ENCODE results near the gene GASK1A.
"Not testable (repeated sequence)": the region's sequence is repeated elsewhere in the genome, so short reads cannot be mapped to it uniquely, and the experiment has no call there.

The GASK1A gene

GRCh38 chr3:42979044-42979972 is at the start of gene GASK1A:
GASK1A (plus strand) TSS chr3:42979311; CDS start chr3:42979643, 332 bp downstream.
- DNase-seq (ENCODE audit: low spot score): no peak

GRCh38 chr3:42934111-42934510 is 45.0 kb upstream of the GASK1A start:
- no peak for DNase-seq (ENCODE audit: low spot score)

- no peak for DNase-seq (ENCODE audit: low spot score)
Measured at GRCh38 chr3:42934910-42935309, 44.2 kb upstream of the GASK1A start.

GRCh38 chr3:42935472-42935871 is 43.6 kb upstream of the GASK1A start:
- no peak for DNase-seq (ENCODE audit: low spot score)

- DNase-seq (ENCODE audit: low spot score): no peak
Measured at GRCh38 chr3:42936157-42936981, 42.7 kb upstream of the GASK1A start.

GRCh38 chr3:42937334-42937733 is 41.8 kb upstream of the GASK1A start:
- DNase-seq (ENCODE audit: low spot score): no peak

GRCh38 chr3:42942693-42943092 is 36.4 kb upstream of the GASK1A start:
- no peak for DNase-seq (ENCODE audit: low spot score)

GRCh38 chr3:42946050-42946449 is 33.1 kb upstream of the GASK1A start:
- no peak for DNase-seq (ENCODE audit: low spot score)

- DNase-seq (ENCODE audit: low spot score): no peak
Measured at GRCh38 chr3:42957573-42957972, 21.5 kb upstream of the GASK1A start.

GRCh38 chr3:42960282-42960681 is 18.8 kb upstream of the GASK1A start:
- no peak for DNase-seq (ENCODE audit: low spot score)

GRCh38 chr3:42960786-42961185 is 18.3 kb upstream of the GASK1A start:
- DNase-seq (ENCODE audit: low spot score): no peak

- DNase-seq (ENCODE audit: low spot score): peak; percentile 22
Measured at GRCh38 chr3:42961633-42962032, 17.5 kb upstream of the GASK1A start.

GRCh38 chr3:42963269-42963668 is 15.8 kb upstream of the GASK1A start:
- no peak for DNase-seq (ENCODE audit: low spot score)

- DNase-seq (ENCODE audit: low spot score): no peak
Measured at GRCh38 chr3:42964266-42964665, 14.8 kb upstream of the GASK1A start.

- no peak for DNase-seq (ENCODE audit: low spot score)
Measured at GRCh38 chr3:42970557-42970956, 8.6 kb upstream of the GASK1A start.

GRCh38 chr3:42970976-42971772 is 7.9 kb upstream of the GASK1A start:
- DNase-seq (ENCODE audit: low spot score): no peak

- DNase-seq (ENCODE audit: low spot score): not testable (repeated sequence)
Measured at GRCh38 chr3:42974906-42975305, 4.2 kb upstream of the GASK1A start.

GRCh38 chr3:42975456-42975855 is 3.7 kb upstream of the GASK1A start:
- DNase-seq (ENCODE audit: low spot score): no peak

- DNase-seq (ENCODE audit: low spot score): no peak
Measured at GRCh38 chr3:42975955-42976354, 3.2 kb upstream of the GASK1A start.

- no peak for DNase-seq (ENCODE audit: low spot score)
Measured at GRCh38 chr3:42980209-42980608, 1.1 kb downstream of the GASK1A start.

- no peak for DNase-seq (ENCODE audit: low spot score)
Measured at GRCh38 chr3:42980909-42981308, 1.8 kb downstream of the GASK1A start.
